HG02970 (cell line): Measurements from ENCODE around the gene BTBD2.
"Not testable (repeated sequence)": the region's sequence is repeated elsewhere in the genome, so short reads cannot be mapped to it uniquely, and the experiment has no call there.

Experiments used
- ATAC-seq: cut with Tn5 transposase; IDR thresholded peaks from one replicate; pipeline ENCODE4 v1.9.1; 2021; ENCODE audit warnings: mild to moderate bottlenecking, moderate library complexity, moderate number of reproducible peaks; ENCODE audit not compliant: unreplicated experiment, low FRiP score

The BTBD2 gene

GRCh38 chr19:2016041-2016807, 710 bp upstream of the BTBD2 start:
- no peak for ATAC-seq

- no peak for ATAC-seq
Observed at GRCh38 chr19:2014731-2015607, 545 bp downstream of the BTBD2 start.

- no peak for ATAC-seq
Observed at GRCh38 chr19:2014131-2014571, 1.4 kb downstream of the BTBD2 start.

- ATAC-seq, result no peak
Observed at GRCh38 chr19:2013683-2013961, 1.9 kb downstream of the BTBD2 start.

- no peak for ATAC-seq
Observed at GRCh38 chr19:2012941-2013682, 2.4 kb downstream of the BTBD2 start.

GRCh38 chr19:2011169-2011568, 4.3 kb downstream of the BTBD2 start:
- ATAC-seq, result no peak

GRCh38 chr19:2010135-2010668, 5.3 kb downstream of the BTBD2 start:
- ATAC-seq, result no peak

GRCh38 chr19:2003874-2004273, 11.6 kb downstream of the BTBD2 start:
- no peak for ATAC-seq

GRCh38 chr19:1999856-2000515, 15.5 kb downstream of the BTBD2 start:
- no peak for ATAC-seq

- no peak for ATAC-seq
Observed at GRCh38 chr19:1998712-1999708, 16.5 kb downstream of the BTBD2 start.

GRCh38 chr19:1997353-1998233, 17.9 kb downstream of the BTBD2 start:
- no peak for ATAC-seq

GRCh38 chr19:1992759-1993260, 22.7 kb downstream of the BTBD2 start:
- no peak for ATAC-seq

- ATAC-seq, result no peak
Observed at GRCh38 chr19:1991018-1991913, 24.2 kb downstream of the BTBD2 start.

- no peak for ATAC-seq
Observed at GRCh38 chr19:1990230-1991017, 25.1 kb downstream of the BTBD2 start.

GRCh38 chr19:1989513-1990229, 25.8 kb downstream of the BTBD2 start:
- ATAC-seq, result no peak

GRCh38 chr19:1988464-1988863, 27.1 kb downstream of the BTBD2 start:
- ATAC-seq, result not testable (repeated sequence)
